ENCODE results near the gene BIRC7. TPM values are rescaled to one million over a fixed set of nuclear protein-coding genes. Genes with fewer than 3 reads are reported as not detected.

Gene BIRC7
- total RNA-seq, 1 experiment from 2014 or later, result not detected

GRCh38 chr20:63252284-63252711 is 16.6 kb downstream of the BIRC7 start:
- Histone ChIP-seq H3K9me2 (ENCODE audit: insufficient read depth) (no peaks in the 10 kb centered on the region), H4K20me1 (ENCODE audit: insufficient read depth) (no peaks in the 10 kb centered on the region), H3K4me3 (no peak overlapping the region), H2AFZ (no peak overlapping the region), H3K9me3 (ENCODE audit: insufficient read depth, low read depth) (no peaks in the 10 kb centered on the region), H3K79me2 (ENCODE audit: low read depth) (no peaks in the 10 kb centered on the region), H3K4me2 (no peak overlapping the region), H3K4me1 (replicated peaks; ENCODE audit: insufficient read depth) (peaks cover 13% of the 10 kb centered on the region; the same call in 1 of the 2 replicates), H3F3A (ENCODE audit: insufficient read depth, low read depth) (peaks cover 11% of the 10 kb centered on the region; the same call in 1 of the 2 replicates), H3K27me3 (ENCODE audit: insufficient read depth, low read depth) (peaks cover 62% of the 10 kb centered on the region), H3K27ac (no peak overlapping the region), H3K36me3 (ENCODE audit: low read depth) (no peaks in the 10 kb centered on the region)
- intact Hi-C loops (cut with micrococcal nuclease; ENCODE audit: unreplicated experiment), result no loop called here
- no peak for DNase-seq
- TF ChIP-seq EZH2 (IDR thresholded peaks at IDR 0.05; ENCODE audit: low read depth) (no peak), CTCF (conservative IDR thresholded peaks at IDR 0.05) (no peak)
- CTCF ChIA-PET, result interaction anchor here (1.8 kb wide), 1 partner anchor 28 kb away, joined by 6 read pairs; no protein-coding TSS in a partner anchor
- POLR2A ChIA-PET (ENCODE audit: unreplicated experiment), result no interaction called here
- no TSS peak for BruUV-seq (replicated peaks)

GRCh38 chr20:63253065-63253437 is 17.3 kb downstream of the BIRC7 start:
- Histone ChIP-seq H3K27ac (no peak overlapping the region), H3K9me2 (ENCODE audit: insufficient read depth) (no peaks in the 10 kb centered on the region), H4K20me1 (ENCODE audit: insufficient read depth) (no peaks in the 10 kb centered on the region), H3K4me1 (replicated peaks; ENCODE audit: insufficient read depth) (peaks cover 13% of the 10 kb centered on the region; the same call in 1 of the 2 replicates), H3K36me3 (ENCODE audit: low read depth) (no peaks in the 10 kb centered on the region), H3K4me2 (no peak overlapping the region), H2AFZ (no peak overlapping the region), H3K27me3 (ENCODE audit: insufficient read depth, low read depth) (peaks cover 60% of the 10 kb centered on the region), H3F3A (ENCODE audit: insufficient read depth, low read depth) (peaks cover 11% of the 10 kb centered on the region; the same call in 1 of the 2 replicates), H3K9me3 (ENCODE audit: insufficient read depth, low read depth) (no peaks in the 10 kb centered on the region), H3K4me3 (no peak overlapping the region), H3K79me2 (ENCODE audit: low read depth) (no peaks in the 10 kb centered on the region)
- intact Hi-C loops (cut with micrococcal nuclease; ENCODE audit: unreplicated experiment), result no loop called here
- ChIA-PET POLR2A (ENCODE audit: unreplicated experiment) (no interaction called here), CTCF (no interaction called here)
- no peak for TF ChIP-seq EZH2 (IDR thresholded peaks at IDR 0.05; ENCODE audit: low read depth)
- TF ChIP-seq CTCF (conservative IDR thresholded peaks at IDR 0.05), result no peak
- BruUV-seq (replicated peaks), result no TSS peak
- no peak for DNase-seq

- no peaks in the 10 kb centered on the region for H3K9me3 ChIP-seq (ENCODE audit: insufficient read depth, low read depth)
- no peak overlapping the region for H2AFZ ChIP-seq
- intact Hi-C loops (cut with micrococcal nuclease; ENCODE audit: unreplicated experiment), result no loop called here
- H3K36me3 ChIP-seq (ENCODE audit: low read depth), result no peaks in the 10 kb centered on the region
- peaks cover 60% of the 10 kb centered on the region for H3K27me3 ChIP-seq (ENCODE audit: insufficient read depth, low read depth)
- H3K4me2 ChIP-seq, result no peak overlapping the region
- POLR2A ChIA-PET (ENCODE audit: unreplicated experiment), result no interaction called here
- TF ChIP-seq CTCF (conservative IDR thresholded peaks at IDR 0.05) (no peak), EZH2 (IDR thresholded peaks at IDR 0.05; ENCODE audit: low read depth) (no peak)
- H4K20me1 ChIP-seq (ENCODE audit: insufficient read depth), result no peaks in the 10 kb centered on the region
- no peaks in the 10 kb centered on the region for H3K9me2 ChIP-seq (ENCODE audit: insufficient read depth)
- peaks cover 13% of the 10 kb centered on the region; the same call in 1 of the 2 replicates for H3K4me1 ChIP-seq (replicated peaks; ENCODE audit: insufficient read depth)
- no TSS peak for BruUV-seq (replicated peaks)
- peaks cover 11% of the 10 kb centered on the region; the same call in 1 of the 2 replicates for H3F3A ChIP-seq (ENCODE audit: insufficient read depth, low read depth)
- no peak overlapping the region for H3K4me3 ChIP-seq
- no peak for DNase-seq
- no peaks in the 10 kb centered on the region for H3K79me2 ChIP-seq (ENCODE audit: low read depth)
- CTCF ChIA-PET, result no interaction called here
- no peak overlapping the region for H3K27ac ChIP-seq
Measured at GRCh38 chr20:63253438-63254231, 17.9 kb downstream of the BIRC7 start.
